Measurements from ENCODE around the gene LRRC56. TPM values are rescaled to one million over a fixed set of nuclear protein-coding genes. Genes with fewer than 3 reads are reported as not detected.

The LRRC56 gene
- total RNA-seq, 4 donors from 2014 or later = 1.5 to 2.7 (median 1.8) TPM

GRCh38 chr11:601573-602245 is 64.4 kb downstream of the LRRC56 start:
- WGBS, 2 donors = 91 to 97% methylated on average over 22 to 23 of the region's 23 CpGs
- intact Hi-C loops (cut with DNase I; ENCODE audit: low total_unique reads) = no loop called here
- H3K4me3 ChIP-seq (ENCODE audit: low read depth, poor library complexity, severe bottlenecking) = no peak overlapping the region
- no peak for TF ChIP-seq POLR2A (IDR thresholded peaks at IDR 0.05)
- TF ChIP-seq CTCF (IDR thresholded peaks at IDR 0.05) = no peak
- no peak for DNase-seq (ENCODE audit: low spot score in 2 of 2)

DNA sequence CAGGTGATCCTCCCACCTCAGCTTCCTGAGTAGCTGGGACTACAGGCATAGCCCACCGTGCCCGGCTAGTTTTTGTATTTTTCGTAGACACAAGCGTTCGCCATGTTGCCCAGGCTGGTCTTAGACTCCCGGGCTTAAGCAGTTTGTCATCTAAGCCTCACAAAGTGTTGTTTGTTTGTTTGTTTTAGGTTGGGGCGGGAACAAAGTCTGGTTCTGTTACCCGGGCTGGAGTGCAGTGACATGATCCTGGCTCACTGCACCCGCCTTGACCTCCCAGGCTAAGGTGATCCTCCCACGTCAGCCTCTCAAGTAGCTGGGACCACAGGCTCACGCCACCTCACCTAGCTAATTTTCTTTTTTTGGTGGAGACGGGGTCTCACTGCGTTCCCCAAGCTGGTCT is 65.8 kb downstream of the LRRC56 start:
- 91 to 92% methylated on average over 13 of the region's 13 CpGs for WGBS, 2 donors
- DNase-seq (ENCODE audit: low spot score in 2 of 2) = no peak
- intact Hi-C loops (cut with DNase I; ENCODE audit: low total_unique reads) = no loop called here

More for the DNA sequence above, 65.8 kb downstream of the LRRC56 start:
- H3K4me3 ChIP-seq (ENCODE audit: low read depth, poor library complexity, severe bottlenecking) = no peak overlapping the region
- TF ChIP-seq CTCF (IDR thresholded peaks at IDR 0.05) (no peak), POLR2A (IDR thresholded peaks at IDR 0.05) (no peak)

MicroRNAs encoded within 50 kb of the gene (microRNA counts, 767-probe panel; counts per million panel counts)
- microRNA hsa-miR-210 = 0 to 358 counts per million in 2 donors

Small RNAs within 50 kb of the gene (microRNA-seq; reads per million reads assigned to microRNA genes)
- gene MIR210 (ENCODE audit: borderline number of aligned reads in 1 of 2, borderline replicate concordance in 2 of 2) = 219 to 230 reads per million in 2 donors

Other genes with a start within 250 kb of the LRRC56 start
- gene PGGHG, start 248.4 kb upstream of the LRRC56 start, total RNA-seq = 1 to 10 TPM; 4.0 to 7.7 (median 6.9) TPM
- gene IFITM5, start 238.0 kb upstream of the LRRC56 start, total RNA-seq = not detected
- 10 to 100 TPM; 22.2 to 99.4 (median 52.9) TPM for gene IFITM2, start 229.7 kb upstream of the LRRC56 start, total RNA-seq
- gene IFITM1, start 223.5 kb upstream of the LRRC56 start, total RNA-seq = 100 to 1,000 TPM in 1 of 4 donors, 10 to 100 TPM in 3; 44.2 to 114 (median 65.4) TPM
- 100 to 1,000 TPM in 1 of 4 donors, 10 to 100 TPM in 3; 39.6 to 124 (median 84.2) TPM for gene IFITM3, start 216.7 kb upstream of the LRRC56 start, total RNA-seq
- 10 to 100 TPM in 1 of 4 donors, 1 to 10 TPM in 3; 1.8 to 20.0 (median 5.0) TPM for gene B4GALNT4, start 168.0 kb upstream of the LRRC56 start, total RNA-seq
- 100 to 1,000 TPM; 612 to 880 (median 754) TPM for gene PKP3, start 143.3 kb upstream of the LRRC56 start, total RNA-seq
- gene SIGIRR, start 122.5 kb upstream of the LRRC56 start, total RNA-seq = 10 to 100 TPM; 15.1 to 23.2 (median 19.0) TPM
- gene ANO9, start 95.5 kb upstream of the LRRC56 start, total RNA-seq = 100 to 1,000 TPM in 2 of 4 donors, 10 to 100 TPM in 2; 55.7 to 116 (median 92.1) TPM
- gene PTDSS2, start 87.2 kb upstream of the LRRC56 start, total RNA-seq = 100 to 1,000 TPM in 1 of 4 donors, 10 to 100 TPM in 3; 35.0 to 108 (median 38.7) TPM
- gene RNH1, start 30.3 kb upstream of the LRRC56 start, total RNA-seq = 100 to 1,000 TPM; 419 to 465 (median 446) TPM
- gene HRAS, start 2.0 kb upstream of the LRRC56 start, total RNA-seq = 100 to 1,000 TPM in 3 of 4 donors, 10 to 100 TPM in 1; 98.5 to 196 (median 117) TPM
- 10 to 100 TPM in 2 of 4 donors, 1 to 10 TPM in 2; 7.6 to 20.4 (median 11.2) TPM for gene LMNTD2, start 23.2 kb downstream of the LRRC56 start, total RNA-seq
- 100 to 1,000 TPM in 3 of 4 donors, 10 to 100 TPM in 1; 99.7 to 174 (median 139) TPM for gene RASSF7, start 23.4 kb downstream of the LRRC56 start, total RNA-seq
- gene PHRF1, start 38.9 kb downstream of the LRRC56 start, total RNA-seq = 10 to 100 TPM; 30.0 to 55.2 (median 31.5) TPM
- gene IRF7, start 78.4 kb downstream of the LRRC56 start, total RNA-seq = 10 to 100 TPM; 33.7 to 40.9 (median 36.6) TPM
- not detected for gene CDHR5, start 87.4 kb downstream of the LRRC56 start, total RNA-seq
- not detected for gene SCT, start 89.7 kb downstream of the LRRC56 start, total RNA-seq
- 1 to 10 TPM in 1 of 4 donors, under 1 TPM in 1, not detected in 2; 0.23 to 2.0 TPM for gene DRD4, start 99.7 kb downstream of the LRRC56 start, total RNA-seq
- 10 to 100 TPM; 31.1 to 57.0 (median 39.6) TPM for gene DEAF1, start 157.7 kb downstream of the LRRC56 start, total RNA-seq
- 10 to 100 TPM; 28.9 to 70.9 (median 42.9) TPM for gene TMEM80, start 158.3 kb downstream of the LRRC56 start, total RNA-seq
- gene EPS8L2, start 168.7 kb downstream of the LRRC56 start, total RNA-seq = 100 to 1,000 TPM; 143 to 242 (median 164) TPM
- gene TALDO1, start 209.9 kb downstream of the LRRC56 start, total RNA-seq = 100 to 1,000 TPM; 167 to 249 (median 183) TPM
- gene GATD1, start 240.0 kb downstream of the LRRC56 start, total RNA-seq = 10 to 100 TPM; 30.9 to 52.4 (median 39.8) TPM

Measured in lower leg skin (tissue), 4 donors.